HepG2 (cell line): ENCODE measurements around the gene PPARA. TPM values are rescaled to one million over a fixed set of nuclear protein-coding genes. Genes with fewer than 3 reads are reported as not detected.

ENCODE experiments used
- ATF5 ChIP-seq: sonication (generic); formaldehyde crosslinking; IDR thresholded peaks from 2 replicates; pipeline ENCODE4 v1.4.0; 2020; ENCODE audit warnings: mild to moderate bottlenecking, low read depth, missing genetic modification reagents
- HNRNPL ChIP-seq: fragments of 200-400 bp; formaldehyde crosslinking; IDR thresholded peaks from 2 replicates; pipeline ENCODE4 v1.6.1; 2017; ENCODE audit warnings: mild to moderate bottlenecking, low read depth, low read length
- HOXA5 ChIP-seq: sonication (generic); formaldehyde crosslinking; IDR thresholded peaks from 2 replicates; pipeline ENCODE4 v1.4.0; 2020; ENCODE audit warnings: missing genetic modification reagents
- MEIS1 ChIP-seq: sonication (generic); formaldehyde crosslinking; IDR thresholded peaks from 2 replicates; pipeline ENCODE4 v1.9.0; 2021; ENCODE audit warnings: mild to moderate bottlenecking, missing genetic modification reagents, moderate library complexity, borderline replicate concordance
- SNAPC5 ChIP-seq: sonication (generic); formaldehyde crosslinking; IDR thresholded peaks from 2 replicates; pipeline ENCODE4 v1.8.1; 2023; ENCODE audit warnings: mild to moderate bottlenecking, missing genetic modification reagents, borderline replicate concordance
- ZBTB20 ChIP-seq: sonication (generic); formaldehyde crosslinking; IDR thresholded peaks from 2 replicates; pipeline ENCODE4 v1.8.1; 2023; ENCODE audit warnings: missing genetic modification reagents, low read depth, mild to moderate bottlenecking, borderline replicate concordance
- ZNF367 ChIP-seq: sonication (generic); formaldehyde crosslinking; IDR thresholded peaks from 2 replicates; pipeline ENCODE4 v1.4.0; 2020; ENCODE audit warnings: missing genetic modification reagents, borderline replicate concordance
- ZNF614 ChIP-seq: IDR thresholded peaks from 2 replicates; pipeline ENCODE4 v1.6.1; 2018; ENCODE audit warnings: missing biosample characterization, missing genetic modification reagents, inconsistent platforms, borderline replicate concordance
- ZNF629 ChIP-seq: sonication (generic); formaldehyde crosslinking; conservative IDR thresholded peaks from 2 replicates; pipeline ENCODE4 v1.5.0; 2020; ENCODE audit warnings: missing genetic modification reagents
- ZNF644 ChIP-seq: IDR thresholded peaks from 2 replicates; pipeline ENCODE4 v1.6.1; 2016; ENCODE audit warnings: low read depth
- ZNF776 ChIP-seq: sonication (generic); formaldehyde crosslinking; IDR thresholded peaks from 2 replicates; pipeline ENCODE4 v1.4.0; 2020; ENCODE audit warnings: mild to moderate bottlenecking, missing genetic modification reagents
- ZNF879 ChIP-seq: sonication (generic); formaldehyde crosslinking; IDR thresholded peaks from 2 replicates; pipeline ENCODE4 v1.8.1; 2023; ENCODE audit warnings: missing genetic modification reagents
- polyA plus RNA-seq, 8 experiments: library from polyadenylated mRNA; depleted of rRNA in 3 of 8; stranded (reverse) in 7 of 8; unstranded in 1 of 8; fragments of >200 nt; fragmentation: Illumina TruSeq in 4 of 8; extraction: Trizol in 4 of 8; gene quantifications; 2 replicates each; pipeline versions ENCODE4 v1.2.1 to v1.2.3, GENCODE V29; 2011 to 2016; ENCODE audit warnings: low read depth in 4 of 8, missing spikeins in 1 of 8, mixed read lengths in 1 of 8; ENCODE audit not compliant: insufficient read depth in 1 of 8
- total RNA-seq, 5 experiments: library from RNA; depleted of rRNA; stranded (reverse); fragments of >200 nt; fragmentation: Illumina TruSeq; extraction: Trizol; gene quantifications; 2 replicates each; pipeline ENCODE4 v1.2.3, GENCODE V29; 2016; ENCODE audit warnings: low read depth in 1 of 5
- TF ChIP-seq, protein P1 (sequence below): sonication (generic); formaldehyde crosslinking; IDR thresholded peaks from 2 replicates; pipeline ENCODE4 v1.5.1; 2020; ENCODE audit warnings: mild to moderate bottlenecking, missing genetic modification reagents, borderline replicate concordance
- TF ChIP-seq, protein P2 (sequence below): sonication (generic); formaldehyde crosslinking; IDR thresholded peaks from 2 replicates; pipeline ENCODE4 v1.4.0; 2020; ENCODE audit warnings: missing genetic modification reagents, borderline replicate concordance
- TF ChIP-seq, protein P3 (sequence below): sonication (generic); formaldehyde crosslinking; IDR thresholded peaks from 2 replicates; pipeline ENCODE4 v1.5.0; 2020; ENCODE audit warnings: missing genetic modification reagents, mild to moderate bottlenecking, borderline replicate concordance
- TF ChIP-seq, protein P4 (sequence below): sonication (generic); formaldehyde crosslinking; IDR thresholded peaks from 2 replicates; pipeline ENCODE4 v1.5.0; 2020; ENCODE audit warnings: mild to moderate bottlenecking, missing genetic modification reagents, borderline replicate concordance

Gene PPARA
- total and polyA plus RNA-seq, 2 of the 13 experiments (the other 11 are each of a cell fraction or from before 2014, with no cell fraction given), result 18.2 to 24.7 TPM

DNA sequence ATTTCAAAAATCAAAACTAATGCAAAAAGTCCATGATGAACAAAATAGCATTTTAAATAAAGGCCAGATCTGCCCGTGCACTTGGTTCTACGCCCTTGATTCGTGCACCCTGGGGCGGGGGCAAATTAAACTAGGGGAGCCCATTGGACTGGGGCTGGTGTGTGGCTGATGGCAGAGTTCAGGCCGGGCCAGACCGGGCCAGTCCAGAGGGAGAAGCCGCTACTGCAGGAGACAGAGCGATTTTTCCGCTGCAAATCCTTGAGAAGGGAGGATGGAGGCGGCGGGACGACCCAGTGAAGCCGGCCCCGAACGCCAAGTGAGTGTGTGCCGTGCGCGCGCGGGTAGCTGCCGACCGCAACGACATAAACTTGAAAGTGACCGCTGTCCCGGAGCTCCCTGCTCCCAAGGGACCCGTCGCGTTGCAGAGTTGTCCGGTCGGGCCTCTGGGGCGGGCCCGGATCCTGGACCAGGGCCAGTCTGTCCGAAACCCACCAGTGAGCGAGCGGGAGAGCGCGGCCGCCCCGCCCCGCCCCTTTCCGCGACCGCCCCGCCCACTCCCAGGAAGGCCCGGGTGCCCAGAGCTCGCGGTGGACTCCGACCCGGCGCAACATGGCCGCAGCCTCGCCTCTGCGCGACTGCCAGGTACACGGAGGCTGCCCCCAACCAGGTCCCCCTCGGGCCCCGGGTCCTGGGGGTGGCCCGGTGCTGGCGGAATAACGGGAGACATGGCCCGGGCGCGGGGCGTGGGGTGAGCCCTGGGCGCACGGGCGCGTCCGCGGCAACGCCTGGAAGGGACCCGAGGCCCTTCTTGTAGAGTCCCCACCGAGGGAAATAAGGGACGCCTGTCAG, 117.3 kb downstream of the PPARA start, which contains the start of gene TTC38 (continued):
- TF ChIP-seq, protein P1, sequence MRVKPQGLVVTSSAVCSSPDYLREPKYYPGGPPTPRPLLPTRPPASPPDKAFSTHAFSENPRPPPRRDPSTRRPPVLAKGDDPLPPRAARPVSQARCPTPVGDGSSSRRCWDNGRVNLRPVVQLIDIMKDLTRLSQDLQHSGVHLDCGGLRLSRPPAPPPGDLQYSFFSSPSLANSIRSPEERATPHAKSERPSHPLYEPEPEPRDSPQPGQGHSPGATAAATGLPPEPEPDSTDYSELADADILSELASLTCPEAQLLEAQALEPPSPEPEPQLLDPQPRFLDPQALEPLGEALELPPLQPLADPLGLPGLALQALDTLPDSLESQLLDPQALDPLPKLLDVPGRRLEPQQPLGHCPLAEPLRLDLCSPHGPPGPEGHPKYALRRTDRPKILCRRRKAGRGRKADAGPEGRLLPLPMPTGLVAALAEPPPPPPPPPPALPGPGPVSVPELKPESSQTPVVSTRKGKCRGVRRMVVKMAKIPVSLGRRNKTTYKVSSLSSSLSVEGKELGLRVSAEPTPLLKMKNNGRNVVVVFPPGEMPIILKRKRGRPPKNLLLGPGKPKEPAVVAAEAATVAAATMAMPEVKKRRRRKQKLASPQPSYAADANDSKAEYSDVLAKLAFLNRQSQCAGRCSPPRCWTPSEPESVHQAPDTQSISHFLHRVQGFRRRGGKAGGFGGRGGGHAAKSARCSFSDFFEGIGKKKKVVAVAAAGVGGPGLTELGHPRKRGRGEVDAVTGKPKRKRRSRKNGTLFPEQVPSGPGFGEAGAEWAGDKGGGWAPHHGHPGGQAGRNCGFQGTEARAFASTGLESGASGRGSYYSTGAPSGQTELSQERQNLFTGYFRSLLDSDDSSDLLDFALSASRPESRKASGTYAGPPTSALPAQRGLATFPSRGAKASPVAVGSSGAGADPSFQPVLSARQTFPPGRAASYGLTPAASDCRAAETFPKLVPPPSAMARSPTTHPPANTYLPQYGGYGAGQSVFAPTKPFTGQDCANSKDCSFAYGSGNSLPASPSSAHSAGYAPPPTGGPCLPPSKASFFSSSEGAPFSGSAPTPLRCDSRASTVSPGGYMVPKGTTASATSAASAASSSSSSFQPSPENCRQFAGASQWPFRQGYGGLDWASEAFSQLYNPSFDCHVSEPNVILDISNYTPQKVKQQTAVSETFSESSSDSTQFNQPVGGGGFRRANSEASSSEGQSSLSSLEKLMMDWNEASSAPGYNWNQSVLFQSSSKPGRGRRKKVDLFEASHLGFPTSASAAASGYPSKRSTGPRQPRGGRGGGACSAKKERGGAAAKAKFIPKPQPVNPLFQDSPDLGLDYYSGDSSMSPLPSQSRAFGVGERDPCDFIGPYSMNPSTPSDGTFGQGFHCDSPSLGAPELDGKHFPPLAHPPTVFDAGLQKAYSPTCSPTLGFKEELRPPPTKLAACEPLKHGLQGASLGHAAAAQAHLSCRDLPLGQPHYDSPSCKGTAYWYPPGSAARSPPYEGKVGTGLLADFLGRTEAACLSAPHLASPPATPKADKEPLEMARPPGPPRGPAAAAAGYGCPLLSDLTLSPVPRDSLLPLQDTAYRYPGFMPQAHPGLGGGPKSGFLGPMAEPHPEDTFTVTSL (CRISPR knock-in tag), result no peak; the same call in 1 of the 2 replicates
- TF ChIP-seq HNRNPL (peak; percentile 64; the same call in 1 of the 2 replicates), ZNF614 (CRISPR knock-in tag) (peak; percentile 69; the same call in 1 of the 2 replicates), ZBTB20 (CRISPR knock-in tag) (no peak), ATF5 (CRISPR knock-in tag) (no peak), ZNF644 (CRISPR knock-in tag) (no peak), ZNF776 (CRISPR knock-in tag) (no peak), SNAPC5 (CRISPR knock-in tag) (no peak), ZNF879 (CRISPR knock-in tag) (0 out of 2 replicates have a peak, but pooled peaks have one; percentile 48), MEIS1 (CRISPR knock-in tag) (peak; percentile 65; the same call in 1 of the 2 replicates), HOXA5 (CRISPR knock-in tag) (0 out of 2 replicates have a peak, but pooled peaks have one; percentile 42), ZNF629 (no peak), ZNF367 (CRISPR knock-in tag) (no peak)
- TF ChIP-seq, protein P2, sequence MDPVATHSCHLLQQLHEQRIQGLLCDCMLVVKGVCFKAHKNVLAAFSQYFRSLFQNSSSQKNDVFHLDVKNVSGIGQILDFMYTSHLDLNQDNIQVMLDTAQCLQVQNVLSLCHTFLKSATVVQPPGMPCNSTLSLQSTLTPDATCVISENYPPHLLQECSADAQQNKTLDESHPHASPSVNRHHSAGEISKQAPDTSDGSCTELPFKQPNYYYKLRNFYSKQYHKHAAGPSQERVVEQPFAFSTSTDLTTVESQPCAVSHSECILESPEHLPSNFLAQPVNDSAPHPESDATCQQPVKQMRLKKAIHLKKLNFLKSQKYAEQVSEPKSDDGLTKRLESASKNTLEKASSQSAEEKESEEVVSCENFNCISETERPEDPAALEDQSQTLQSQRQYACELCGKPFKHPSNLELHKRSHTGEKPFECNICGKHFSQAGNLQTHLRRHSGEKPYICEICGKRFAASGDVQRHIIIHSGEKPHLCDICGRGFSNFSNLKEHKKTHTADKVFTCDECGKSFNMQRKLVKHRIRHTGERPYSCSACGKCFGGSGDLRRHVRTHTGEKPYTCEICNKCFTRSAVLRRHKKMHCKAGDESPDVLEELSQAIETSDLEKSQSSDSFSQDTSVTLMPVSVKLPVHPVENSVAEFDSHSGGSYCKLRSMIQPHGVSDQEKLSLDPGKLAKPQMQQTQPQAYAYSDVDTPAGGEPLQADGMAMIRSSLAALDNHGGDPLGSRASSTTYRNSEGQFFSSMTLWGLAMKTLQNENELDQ (CRISPR knock-in tag), result no peak
- TF ChIP-seq, protein P3, sequence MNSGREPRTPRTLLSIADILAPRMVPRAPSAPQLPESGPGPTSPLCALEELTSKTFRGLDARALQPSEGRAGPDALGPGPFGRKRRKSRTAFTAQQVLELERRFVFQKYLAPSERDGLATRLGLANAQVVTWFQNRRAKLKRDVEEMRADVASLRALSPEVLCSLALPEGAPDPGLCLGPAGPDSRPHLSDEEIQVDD (CRISPR knock-in tag), result no peak
- TF ChIP-seq, protein P4, sequence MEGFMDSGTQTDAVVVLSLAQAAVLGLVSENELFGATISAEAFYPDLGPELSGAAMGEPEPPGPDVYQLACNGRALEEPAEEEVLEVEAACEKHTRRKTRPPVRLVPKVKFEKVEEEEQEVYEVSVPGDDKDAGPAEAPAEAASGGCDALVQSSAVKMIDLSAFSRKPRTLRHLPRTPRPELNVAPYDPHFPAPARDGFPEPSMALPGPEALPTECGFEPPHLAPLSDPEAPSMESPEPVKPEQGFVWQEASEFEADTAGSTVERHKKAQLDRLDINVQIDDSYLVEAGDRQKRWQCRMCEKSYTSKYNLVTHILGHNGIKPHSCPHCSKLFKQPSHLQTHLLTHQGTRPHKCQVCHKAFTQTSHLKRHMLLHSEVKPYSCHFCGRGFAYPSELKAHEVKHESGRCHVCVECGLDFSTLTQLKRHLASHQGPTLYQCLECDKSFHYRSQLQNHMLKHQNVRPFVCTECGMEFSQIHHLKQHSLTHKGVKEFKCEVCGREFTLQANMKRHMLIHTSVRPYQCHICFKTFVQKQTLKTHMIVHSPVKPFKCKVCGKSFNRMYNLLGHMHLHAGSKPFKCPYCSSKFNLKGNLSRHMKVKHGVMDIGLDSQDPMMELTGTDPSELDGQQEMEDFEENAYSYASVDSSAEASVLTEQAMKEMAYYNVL, result no peak
